PC-3 (cell line): ENCODE measurements around the gene LRP10.

Experiments
- EZH2 ChIP-seq: fragments of 300-600 bp; sonication (generic); IDR thresholded peaks from one replicate; pipeline ENCODE4 v1.6.1; 2017; ENCODE audit warnings: antibody characterized with exemption, mild to moderate bottlenecking, low read length; ENCODE audit not compliant: unreplicated experiment
- EZH2phosphoT487 ChIP-seq: fragments of 300-600 bp; sonication (generic); IDR thresholded peaks from 2 replicates; pipeline ENCODE4 v1.6.1; 2018; ENCODE audit warnings: mild to moderate bottlenecking, antibody characterized with exemption, low read length, borderline replicate concordance
- TF ChIP-seq, protein P1 (sequence below): fragments of 300-600 bp; sonication (generic); conservative IDR thresholded peaks from 2 replicates; pipeline ENCODE4 v1.5.1; 2017; ENCODE audit warnings: antibody characterized with exemption, low read depth, mild to moderate bottlenecking, low read length

DNA sequence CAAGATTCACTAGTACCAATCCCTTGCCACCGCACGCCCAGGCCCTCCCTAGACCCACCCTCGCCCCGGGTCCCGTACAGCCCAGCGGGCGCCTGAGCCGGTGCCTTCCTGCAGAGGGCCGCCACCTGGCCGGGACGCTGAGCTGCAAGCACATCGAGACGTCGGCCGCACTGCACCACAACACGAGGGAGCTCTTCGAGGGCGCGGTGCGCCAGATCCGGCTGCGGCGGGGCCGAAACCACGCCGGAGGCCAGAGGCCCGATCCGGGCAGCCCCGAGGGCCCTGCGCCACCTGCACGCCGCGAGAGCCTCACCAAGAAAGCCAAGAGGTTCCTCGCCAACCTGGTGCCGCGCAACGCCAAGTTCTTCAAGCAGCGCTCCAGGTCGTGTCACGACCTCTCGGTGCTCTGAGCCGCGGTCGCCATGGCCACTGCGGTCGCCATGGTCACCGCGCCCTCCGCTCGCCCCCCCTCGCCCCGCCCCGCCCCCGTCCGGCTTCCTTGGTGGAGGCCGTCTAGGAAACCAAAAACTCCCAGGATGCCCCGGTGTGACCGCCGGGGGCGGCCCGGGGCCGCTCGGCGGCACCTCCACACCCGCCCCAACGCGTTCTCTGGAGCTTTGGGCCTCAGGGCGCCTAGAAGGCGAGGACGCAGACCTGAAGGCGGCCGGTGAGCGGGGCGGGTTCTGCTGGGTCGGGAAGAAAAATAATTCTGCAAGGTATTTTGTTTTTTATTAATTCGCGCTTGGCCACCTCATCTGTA is 15.1 kb downstream of the LRP10 start:
- TF ChIP-seq, protein P1, sequence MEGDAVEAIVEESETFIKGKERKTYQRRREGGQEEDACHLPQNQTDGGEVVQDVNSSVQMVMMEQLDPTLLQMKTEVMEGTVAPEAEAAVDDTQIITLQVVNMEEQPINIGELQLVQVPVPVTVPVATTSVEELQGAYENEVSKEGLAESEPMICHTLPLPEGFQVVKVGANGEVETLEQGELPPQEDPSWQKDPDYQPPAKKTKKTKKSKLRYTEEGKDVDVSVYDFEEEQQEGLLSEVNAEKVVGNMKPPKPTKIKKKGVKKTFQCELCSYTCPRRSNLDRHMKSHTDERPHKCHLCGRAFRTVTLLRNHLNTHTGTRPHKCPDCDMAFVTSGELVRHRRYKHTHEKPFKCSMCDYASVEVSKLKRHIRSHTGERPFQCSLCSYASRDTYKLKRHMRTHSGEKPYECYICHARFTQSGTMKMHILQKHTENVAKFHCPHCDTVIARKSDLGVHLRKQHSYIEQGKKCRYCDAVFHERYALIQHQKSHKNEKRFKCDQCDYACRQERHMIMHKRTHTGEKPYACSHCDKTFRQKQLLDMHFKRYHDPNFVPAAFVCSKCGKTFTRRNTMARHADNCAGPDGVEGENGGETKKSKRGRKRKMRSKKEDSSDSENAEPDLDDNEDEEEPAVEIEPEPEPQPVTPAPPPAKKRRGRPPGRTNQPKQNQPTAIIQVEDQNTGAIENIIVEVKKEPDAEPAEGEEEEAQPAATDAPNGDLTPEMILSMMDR: no peak; the same call in 1 of the 2 replicates
- no peak for TF ChIP-seq EZH2
- no peak for TF ChIP-seq EZH2phosphoT487
